CD4-positive, CD25-positive, alpha-beta regulatory T cell (primary cell): ENCODE data around the gene MAP3K10. TPM values are rescaled to one million over a fixed set of nuclear protein-coding genes. Genes with fewer than 3 reads are reported as not detected.
A peak's percentile ranks its signal among the peaks of the same experiment; 100 is the strongest.

ENCODE experiments used
- ATAC-seq, 2 donors: fragments of 150-1000 bp; cut with Tn5 transposase; one replicate each; pipeline ENCODE4 v1.10.0; 2021; ENCODE audit warnings: low read depth in 2 of 2, moderate number of reproducible peaks in 2 of 2, moderate library complexity in 1 of 2
- DNase-seq, 3 donors: peaks; one replicate each; pipeline versions ENCODE4 v3.0.0 to v3.0.0-alpha.2; 2012 to 2022; ENCODE audit warnings: mixed read lengths in 1 of 3
- H3K27ac ChIP-seq: one replicate; pipeline ENCODE4 v1.7.0; 2013; ENCODE audit warnings: mild to moderate bottlenecking, low read length; ENCODE audit not compliant: insufficient read depth, poor library complexity, severe bottlenecking
- H3K27me3 ChIP-seq: one replicate; pipeline ENCODE4 v1.7.0; 2013; ENCODE audit warnings: low read length; ENCODE audit not compliant: control insufficient read depth, insufficient read depth
- H3K36me3 ChIP-seq: one replicate; pipeline ENCODE4 v1.7.0; 2013; ENCODE audit warnings: mild to moderate bottlenecking, low read length, moderate library complexity; ENCODE audit not compliant: control insufficient read depth, insufficient read depth
- H3K4me1 ChIP-seq: 2 replicates; pipeline ENCODE4 v1.7.0; 2013; ENCODE audit warnings: mild to moderate bottlenecking, low read length; ENCODE audit not compliant: insufficient read depth, control insufficient read depth, poor library complexity, severe bottlenecking
- H3K4me3 ChIP-seq: one replicate; pipeline ENCODE4 v1.7.0; 2013; ENCODE audit warnings: low read depth, mild to moderate bottlenecking, low read length, moderate library complexity
- H3K9me3 ChIP-seq, 2 experiments: 1 replicate in 1 of 2; 2 replicates in 1 of 2; pipeline ENCODE4 v1.7.0; 2013; ENCODE audit warnings: low read length in 2 of 2, mild to moderate bottlenecking in 1 of 2, moderate library complexity in 1 of 2; ENCODE audit not compliant: control insufficient read depth in 2 of 2
- H3K27ac Mint-ChIP-seq, 3 donors: one replicate each; pipeline ENCODE4 v1.8.0; 2020 to 2022; ENCODE audit warnings: mild to moderate bottlenecking in 3 of 3, mixed read lengths in 3 of 3, moderate library complexity in 2 of 3
- H3K27me3 Mint-ChIP-seq: one replicate; pipeline ENCODE4 v1.8.0; 2022; ENCODE audit warnings: mild to moderate bottlenecking, mixed read lengths
- H3K36me3 Mint-ChIP-seq: one replicate; pipeline ENCODE4 v1.8.0; 2020; ENCODE audit warnings: mixed read lengths
- H3K4me1 Mint-ChIP-seq, 4 donors: one replicate each; pipeline ENCODE4 v1.8.0; 2020 to 2022; ENCODE audit warnings: mixed read lengths in 4 of 4, mild to moderate bottlenecking in 1 of 4
- H3K4me3 Mint-ChIP-seq, 4 donors: one replicate each; pipeline ENCODE4 v1.8.0; 2020 to 2022; ENCODE audit warnings: mild to moderate bottlenecking in 4 of 4, mixed read lengths in 4 of 4, moderate library complexity in 3 of 4
- H3K9me3 Mint-ChIP-seq, 7 donors: one replicate each; pipeline ENCODE4 v1.8.0; 2020 to 2022; ENCODE audit warnings: mixed read lengths in 7 of 7, mild to moderate bottlenecking in 3 of 7, moderate library complexity in 2 of 7
- polyA plus RNA-seq, 4 donors: library from polyadenylated mRNA; unstranded; fragments of 300-500 nt; fragmentation: Illumina TruSeq; gene quantifications; one replicate each; pipeline ENCODE4 v1.2.3, GENCODE V29; 2021
- total RNA-seq: library from RNA; stranded (reverse); gene quantifications from one replicate; pipeline ENCODE4 v1.2.3, GENCODE V29; 2022

Gene MAP3K10
- total and polyA plus RNA-seq, 5 donors from 2014 or later: 0.14 to 25.8 (median 0.65) TPM

- Mint-ChIP-seq H3K9me3 (no peaks in the 10 kb centered on the region), H3K27ac (no peak overlapping the region), H3K27me3 (no peaks in the 10 kb centered on the region), H3K4me1 (peaks cover 0 to 7% (median under 1%) of the 10 kb centered on the region in 4 donors), H3K4me3 (no peak overlapping the region), H3K36me3 (peaks cover 22% of the 10 kb centered on the region)
- ATAC-seq: no peak
- H3K36me3 ChIP-seq: peaks cover 74% of the 10 kb centered on the region
- H3K4me3 ChIP-seq: no peak overlapping the region
- DNase-seq: no peak
- no peaks in the 10 kb centered on the region for H3K27me3 ChIP-seq
- H3K4me1 ChIP-seq: no peaks in the 10 kb centered on the region
- H3K27ac ChIP-seq: no peak overlapping the region
- no peaks in the 10 kb centered on the region for H3K9me3 ChIP-seq
Measured at GRCh38 chr19:40239415-40240226, 48.4 kb downstream of the MAP3K10 start.

- H3K9me3 ChIP-seq: no peaks in the 10 kb centered on the region
- H3K27me3 ChIP-seq: no peaks in the 10 kb centered on the region
- DNase-seq (no peak), ATAC-seq (no peak)
- H3K4me1 ChIP-seq: no peaks in the 10 kb centered on the region
- no peak overlapping the region for H3K27ac ChIP-seq
- Mint-ChIP-seq H3K4me1 (peaks cover 0 to 13% (median 6%) of the 10 kb centered on the region in 4 donors), H3K9me3 (no peaks in the 10 kb centered on the region), H3K27me3 (no peaks in the 10 kb centered on the region), H3K36me3 (peaks cover 25% of the 10 kb centered on the region), H3K27ac (no peak overlapping the region), H3K4me3 (no peak overlapping the region)
- peaks cover 74% of the 10 kb centered on the region for H3K36me3 ChIP-seq
- no peak overlapping the region for H3K4me3 ChIP-seq
Measured at GRCh38 chr19:40240332-40240731, 49.1 kb downstream of the MAP3K10 start.

GRCh38 chr19:40241125-40241808 lies 50.0 kb downstream of the MAP3K10 start:
- H3K27ac ChIP-seq: no peak overlapping the region
- no peak for DNase-seq
- peaks cover 25% of the 10 kb centered on the region for H3K36me3 Mint-ChIP-seq
- peak overlapping the region in 1 of 3 donors; percentile 42 for H3K27ac Mint-ChIP-seq
- no peaks in the 10 kb centered on the region for H3K27me3 Mint-ChIP-seq
- H3K4me3 Mint-ChIP-seq: no peak overlapping the region
- no peak overlapping the region for H3K4me3 ChIP-seq
- no peaks in the 10 kb centered on the region for H3K4me1 ChIP-seq
- no peaks in the 10 kb centered on the region for H3K9me3 ChIP-seq
- H3K27me3 ChIP-seq: no peaks in the 10 kb centered on the region
- peaks cover 2 to 17% (median 7%) of the 10 kb centered on the region in 4 donors for H3K4me1 Mint-ChIP-seq
- H3K9me3 Mint-ChIP-seq: no peaks in the 10 kb centered on the region
- ATAC-seq: no peak
- H3K36me3 ChIP-seq: peaks cover 64% of the 10 kb centered on the region

GRCh38 chr19:40241809-40242384 lies 50.7 kb downstream of the MAP3K10 start:
- Mint-ChIP-seq H3K4me3 (no peak overlapping the region), H3K27me3 (no peaks in the 10 kb centered on the region), H3K36me3 (peaks cover 20% of the 10 kb centered on the region), H3K4me1 (peaks cover 4 to 20% (median 8%) of the 10 kb centered on the region in 4 donors), H3K27ac (no peak overlapping the region), H3K9me3 (no peaks in the 10 kb centered on the region)
- Histone ChIP-seq H3K9me3 (no peaks in the 10 kb centered on the region), H3K36me3 (peaks cover 58% of the 10 kb centered on the region), H3K4me1 (no peaks in the 10 kb centered on the region), H3K4me3 (no peak overlapping the region), H3K27me3 (no peaks in the 10 kb centered on the region), H3K27ac (no peak overlapping the region)
- ATAC-seq (no peak), DNase-seq (no peak)

- peaks cover 17% of the 10 kb centered on the region for H3K36me3 Mint-ChIP-seq
- H3K4me1 Mint-ChIP-seq: peaks cover 4 to 20% (median 8%) of the 10 kb centered on the region in 4 donors
- Histone ChIP-seq H3K4me1 (no peaks in the 10 kb centered on the region), H3K27me3 (no peaks in the 10 kb centered on the region), H3K9me3 (no peaks in the 10 kb centered on the region), H3K36me3 (peaks cover 53% of the 10 kb centered on the region), H3K4me3 (no peak overlapping the region), H3K27ac (no peak overlapping the region)
- no peaks in the 10 kb centered on the region for H3K9me3 Mint-ChIP-seq
- H3K4me3 Mint-ChIP-seq: no peak overlapping the region
- no peak for ATAC-seq
- no peaks in the 10 kb centered on the region for H3K27me3 Mint-ChIP-seq
- no peak for DNase-seq
- H3K27ac Mint-ChIP-seq: no peak overlapping the region
Measured at GRCh38 chr19:40242480-40242879, 51.3 kb downstream of the MAP3K10 start.

- H3K4me3 ChIP-seq: no peak overlapping the region
- Mint-ChIP-seq H3K27me3 (no peaks in the 10 kb centered on the region), H3K9me3 (no peaks in the 10 kb centered on the region), H3K4me3 (no peak overlapping the region), H3K36me3 (peaks cover 18% of the 10 kb centered on the region), H3K27ac (no peak overlapping the region), H3K4me1 (peaks cover 4 to 25% (median 8%) of the 10 kb centered on the region in 4 donors)
- no peaks in the 10 kb centered on the region for H3K27me3 ChIP-seq
- peaks cover 46% of the 10 kb centered on the region for H3K36me3 ChIP-seq
- no peak overlapping the region for H3K27ac ChIP-seq
- DNase-seq (no peak), ATAC-seq (no peak)
- H3K9me3 ChIP-seq: no peaks in the 10 kb centered on the region
- no peaks in the 10 kb centered on the region for H3K4me1 ChIP-seq
Measured at GRCh38 chr19:40243181-40243580, 52.0 kb downstream of the MAP3K10 start.

GRCh38 chr19:40244579-40245317 lies 53.5 kb downstream of the MAP3K10 start:
- Mint-ChIP-seq H3K4me3 (no peak overlapping the region), H3K27ac (no peak overlapping the region), H3K36me3 (peaks cover 16% of the 10 kb centered on the region), H3K9me3 (no peaks in the 10 kb centered on the region), H3K27me3 (no peaks in the 10 kb centered on the region), H3K4me1 (peaks cover 4 to 28% (median 9%) of the 10 kb centered on the region in 4 donors)
- H3K9me3 ChIP-seq: no peaks in the 10 kb centered on the region
- H3K4me3 ChIP-seq: no peak overlapping the region
- peaks cover 37% of the 10 kb centered on the region for H3K36me3 ChIP-seq
- no peak overlapping the region for H3K27ac ChIP-seq
- no peak for ATAC-seq
- no peaks in the 10 kb centered on the region for H3K27me3 ChIP-seq
- H3K4me1 ChIP-seq: no peaks in the 10 kb centered on the region
- DNase-seq: no peak
